NCI-H128 (cell line): ENCODE measurements around the gene SLC34A1.
"Not testable (repeated sequence)": the region's sequence is repeated elsewhere in the genome, so short reads cannot be mapped to it uniquely, and the experiment has no call there.

Source experiments
- DNase-seq: peaks from one replicate; lab custom pipeline; 2025; ENCODE audit not compliant: unreplicated experiment; lab: John Stamatoyannopoulos, UW

Gene SLC34A1, protein sequence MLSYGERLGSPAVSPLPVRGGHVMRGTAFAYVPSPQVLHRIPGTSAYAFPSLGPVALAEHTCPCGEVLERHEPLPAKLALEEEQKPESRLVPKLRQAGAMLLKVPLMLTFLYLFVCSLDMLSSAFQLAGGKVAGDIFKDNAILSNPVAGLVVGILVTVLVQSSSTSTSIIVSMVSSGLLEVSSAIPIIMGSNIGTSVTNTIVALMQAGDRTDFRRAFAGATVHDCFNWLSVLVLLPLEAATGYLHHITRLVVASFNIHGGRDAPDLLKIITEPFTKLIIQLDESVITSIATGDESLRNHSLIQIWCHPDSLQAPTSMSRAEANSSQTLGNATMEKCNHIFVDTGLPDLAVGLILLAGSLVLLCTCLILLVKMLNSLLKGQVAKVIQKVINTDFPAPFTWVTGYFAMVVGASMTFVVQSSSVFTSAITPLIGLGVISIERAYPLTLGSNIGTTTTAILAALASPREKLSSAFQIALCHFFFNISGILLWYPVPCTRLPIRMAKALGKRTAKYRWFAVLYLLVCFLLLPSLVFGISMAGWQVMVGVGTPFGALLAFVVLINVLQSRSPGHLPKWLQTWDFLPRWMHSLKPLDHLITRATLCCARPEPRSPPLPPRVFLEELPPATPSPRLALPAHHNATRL

DNA sequence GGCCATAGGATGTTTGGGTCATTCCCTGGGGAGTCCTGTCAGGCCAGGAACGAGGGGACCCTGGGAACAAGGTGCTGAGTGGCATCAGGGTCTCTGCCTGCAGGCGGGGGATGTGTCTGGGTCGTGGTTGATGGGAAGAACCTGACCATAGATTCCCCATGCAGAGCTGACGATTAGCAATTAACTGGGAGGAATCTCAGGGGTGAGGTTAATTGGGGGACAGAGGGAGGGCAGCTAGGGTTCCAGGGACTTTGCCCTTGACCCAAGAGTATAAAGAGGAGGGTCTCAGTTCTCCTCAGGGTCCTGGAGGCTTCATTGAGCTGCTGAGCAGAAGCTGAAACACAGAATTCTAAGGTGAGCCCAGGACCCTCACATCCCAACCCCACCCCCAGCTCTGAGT is at the start of gene SLC34A1:
TSS of gene SLC34A1 (plus strand) at position 301 of the 400 bp plus-strand sequence. CDS start 1,308 bp downstream, outside the sequence.
- no peak for DNase-seq

DNA sequence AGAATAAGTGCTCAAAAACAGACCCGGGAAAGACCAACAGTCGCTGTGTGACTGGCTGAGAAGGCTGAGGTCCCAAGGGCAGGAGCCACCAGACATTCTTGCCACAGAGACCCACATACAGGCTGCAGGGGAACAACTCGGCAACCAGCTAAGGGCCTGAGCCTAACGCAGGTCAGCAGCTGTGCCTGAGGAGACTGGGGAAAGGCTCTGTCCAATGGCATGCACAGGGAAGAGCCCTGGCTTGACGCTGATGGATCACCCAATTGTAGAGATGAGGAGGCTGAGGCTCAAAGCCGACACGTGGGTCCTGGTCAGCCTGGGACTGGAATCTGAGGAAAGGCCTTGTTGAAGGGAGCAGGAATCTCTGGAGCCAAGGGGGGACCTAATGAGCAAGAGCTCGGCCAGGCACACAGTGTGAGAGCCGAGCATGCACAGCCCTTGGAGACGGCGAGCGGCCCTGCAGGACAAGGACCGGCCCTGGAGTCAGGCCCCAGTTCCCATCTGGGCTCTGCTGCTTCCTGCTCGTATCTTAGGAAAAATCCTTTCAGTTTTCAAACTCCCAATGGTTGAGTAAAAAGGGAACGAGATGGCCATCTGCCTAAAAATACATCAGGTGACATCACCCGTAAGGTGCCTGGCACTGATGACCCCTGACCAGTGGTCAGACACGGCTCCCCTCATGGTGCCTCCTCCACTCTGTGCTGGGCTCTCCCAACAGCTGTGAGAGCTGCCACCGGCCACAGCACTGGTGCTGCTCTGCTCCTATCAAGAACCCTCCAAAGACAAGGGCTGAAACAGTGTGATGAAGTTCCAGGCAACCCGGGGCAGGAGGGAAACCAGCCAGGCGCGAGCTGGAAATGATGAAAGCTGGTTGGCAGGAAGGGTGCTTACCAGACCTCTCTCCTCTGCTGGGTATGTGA is 49.2 kb upstream of the SLC34A1 start:
- no peak for DNase-seq

DNA sequence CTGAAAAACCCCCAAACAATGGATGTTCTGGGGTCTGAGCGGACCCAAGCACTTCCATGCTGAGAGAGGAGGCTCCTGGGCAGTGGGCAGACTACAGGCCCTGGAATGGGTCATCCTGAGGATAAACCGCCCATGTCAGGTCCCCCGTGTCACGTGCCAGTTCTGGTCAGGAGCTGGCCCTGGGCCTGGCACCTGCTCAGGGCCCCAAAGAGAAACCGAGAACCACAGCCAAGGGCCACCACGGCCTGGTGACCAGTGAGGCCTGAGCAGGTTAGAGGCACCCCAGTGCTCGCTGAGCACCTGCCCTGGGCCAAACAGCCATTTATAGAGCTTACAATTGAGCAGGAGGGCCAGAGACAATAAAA is 48.6 kb upstream of the SLC34A1 start:
- no peak for DNase-seq

DNA sequence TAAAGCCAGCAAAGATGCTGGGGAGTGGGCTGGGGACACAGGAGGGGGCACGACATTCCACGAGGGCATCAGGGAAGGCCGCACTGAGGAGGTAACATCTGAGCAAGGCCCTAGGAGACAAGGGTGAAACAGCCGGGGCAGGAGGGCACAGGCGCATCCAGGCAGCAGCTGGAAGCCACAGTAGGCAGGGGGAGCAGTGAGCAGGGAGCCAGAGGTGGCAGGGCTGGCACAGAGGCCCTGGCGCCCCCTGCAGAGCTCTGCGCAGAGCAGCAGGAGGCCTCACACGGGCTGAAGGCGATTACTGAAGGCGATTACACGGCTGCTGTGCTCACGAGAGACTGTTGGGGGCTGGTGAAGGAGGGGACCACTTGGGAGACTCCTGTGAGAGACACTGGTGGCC is 48.1 kb upstream of the SLC34A1 start:
- no peak for DNase-seq

DNA sequence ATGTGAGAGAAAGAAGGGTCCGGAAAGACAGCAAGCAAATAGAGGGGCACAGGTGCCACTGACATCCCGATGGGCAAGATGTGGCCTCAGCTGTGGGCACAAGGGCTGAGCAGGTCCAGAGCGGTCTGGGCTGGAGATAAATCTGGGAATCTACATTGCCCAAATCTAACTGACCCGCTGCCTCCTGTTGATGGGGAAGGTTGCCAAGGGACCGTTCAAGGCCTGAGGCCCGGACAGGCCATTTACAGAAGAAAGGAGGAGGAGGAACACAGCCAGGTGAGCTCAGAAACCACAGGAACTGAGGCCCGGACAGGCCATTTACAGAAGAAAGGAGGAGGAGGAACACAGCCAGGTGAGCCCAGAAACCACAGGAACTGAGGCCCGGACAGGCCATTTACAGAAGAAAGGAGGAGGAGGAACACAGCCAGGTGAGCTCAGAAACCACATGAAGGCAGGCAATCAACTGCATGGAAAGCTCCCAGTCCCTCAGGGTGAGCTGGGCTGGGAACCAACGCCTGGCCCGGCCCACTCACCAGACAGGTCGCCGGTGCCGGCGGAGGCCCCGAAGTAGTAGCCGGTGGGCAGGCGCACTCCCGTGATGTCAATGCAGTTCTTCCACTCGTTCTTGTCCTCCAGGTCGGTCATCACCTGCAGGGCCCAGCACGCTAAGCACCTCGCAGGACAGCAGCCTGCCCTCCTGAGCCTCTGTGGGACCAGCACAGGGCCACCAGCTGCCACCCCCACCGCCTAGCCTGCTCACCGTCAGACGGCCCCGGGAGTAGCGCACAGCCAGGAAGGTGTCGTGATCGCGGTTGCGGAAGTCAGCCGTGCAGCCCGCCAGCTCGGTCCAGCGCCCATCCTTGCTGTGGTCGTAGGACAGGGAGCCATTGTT is 47.4 kb upstream of the SLC34A1 start:
- DNase-seq: no peak

DNA sequence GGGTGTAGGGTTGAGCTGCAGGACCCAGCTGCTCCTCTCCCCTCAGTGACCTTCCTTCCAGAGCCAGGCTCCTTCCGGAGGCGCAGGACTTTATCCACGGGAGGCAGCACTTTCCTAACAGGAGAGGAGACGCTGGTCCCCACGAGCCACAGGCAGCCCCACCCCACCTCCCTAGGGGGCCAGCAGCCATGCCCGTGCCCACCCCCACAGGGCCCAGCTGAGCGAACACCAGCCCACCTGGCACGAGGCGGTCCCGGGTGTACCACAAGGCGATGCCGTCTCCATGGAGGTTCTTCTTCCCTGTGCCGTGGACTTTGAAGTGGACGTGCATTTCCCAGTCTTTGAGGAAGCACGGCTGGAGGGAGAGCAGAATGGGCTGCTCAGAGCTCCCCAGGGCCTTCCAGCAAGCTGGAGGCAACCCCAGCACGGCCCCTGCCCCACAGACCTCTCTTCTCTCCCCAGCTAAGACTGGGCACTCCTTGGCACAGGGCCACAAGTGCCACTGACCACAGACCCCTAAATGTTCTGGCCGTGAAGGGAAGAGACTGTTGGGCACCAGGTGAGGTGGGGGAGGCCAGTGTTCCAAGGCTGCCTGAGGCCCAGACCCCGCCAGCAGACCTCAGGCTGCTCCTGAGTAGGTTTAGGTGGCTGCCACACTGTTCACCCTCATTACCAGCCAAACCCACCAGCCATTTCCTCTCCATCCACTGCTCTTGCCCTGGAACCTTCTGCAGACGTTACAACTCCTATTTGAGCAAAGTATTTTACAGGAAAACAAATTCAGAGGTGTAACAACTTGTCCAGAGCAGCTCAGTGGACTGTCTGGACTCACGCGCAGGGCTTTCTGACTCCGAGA is 45.8 kb upstream of the SLC34A1 start:
- no peak for DNase-seq

DNA sequence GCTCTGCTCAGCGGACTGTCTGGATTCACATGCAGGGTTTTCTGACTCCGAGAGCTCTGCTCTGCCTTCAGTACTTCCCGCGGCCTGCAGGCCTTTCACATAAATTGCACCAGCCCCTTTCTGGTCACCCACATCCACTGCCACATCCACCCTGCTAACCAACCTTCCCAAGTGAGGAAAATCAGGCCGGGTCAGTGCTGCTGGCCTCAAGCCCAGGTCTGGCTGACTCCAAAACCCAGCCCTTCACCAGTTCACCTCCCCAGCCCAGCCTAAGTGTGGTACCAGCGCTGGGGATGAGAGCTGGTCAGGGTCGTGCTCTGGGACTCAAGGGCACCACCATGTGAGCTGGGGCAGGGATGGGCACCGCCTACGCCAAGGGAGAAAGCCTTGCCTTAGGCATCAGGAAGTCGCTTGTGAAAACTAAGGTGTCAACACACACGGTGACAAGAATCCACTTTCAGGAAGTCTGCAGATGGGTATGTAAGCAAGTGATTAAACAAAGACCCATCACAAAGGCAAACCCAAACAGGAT is 45.1 kb upstream of the SLC34A1 start:
- DNase-seq: no peak

DNA sequence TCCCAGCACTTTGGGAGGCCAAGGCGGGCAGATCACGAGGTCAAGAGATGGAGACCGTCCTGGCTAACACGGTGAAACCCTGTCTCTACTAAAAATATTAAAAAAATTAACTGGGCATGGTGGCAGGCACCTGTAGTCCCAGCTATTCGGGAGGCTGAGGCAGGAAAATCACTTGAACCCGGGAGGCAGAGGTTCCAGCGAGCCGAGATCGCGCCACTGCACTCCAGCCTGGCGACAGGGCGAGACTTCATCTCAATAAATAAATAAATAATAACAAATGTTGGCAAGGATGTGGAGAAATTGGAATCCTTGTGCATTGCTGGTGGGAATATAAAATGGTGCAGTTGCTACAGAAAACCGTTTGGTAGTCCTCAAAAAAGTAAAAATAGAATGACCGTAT is 41.2 kb upstream of the SLC34A1 start:
- not testable (repeated sequence) for DNase-seq

DNA sequence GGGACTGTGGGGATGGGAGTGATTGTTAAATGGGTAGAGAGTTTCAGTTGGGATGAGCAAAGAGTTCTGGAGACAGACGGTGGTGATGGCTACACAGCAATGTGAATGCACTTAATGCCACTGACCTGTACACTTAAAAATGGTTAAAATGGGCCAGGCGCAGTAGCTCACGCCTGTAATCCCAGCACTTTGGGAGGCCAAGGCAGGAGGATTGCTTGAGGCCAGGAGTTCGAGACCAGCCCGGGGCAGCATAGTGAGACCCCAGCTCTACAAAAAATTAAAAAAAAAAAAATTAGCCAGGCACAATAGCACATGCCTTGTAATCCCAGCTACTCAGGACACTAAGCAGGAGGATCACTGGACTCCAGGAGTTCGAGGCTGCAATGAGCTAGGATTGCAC is 40.5 kb upstream of the SLC34A1 start:
- no peak for DNase-seq

DNA sequence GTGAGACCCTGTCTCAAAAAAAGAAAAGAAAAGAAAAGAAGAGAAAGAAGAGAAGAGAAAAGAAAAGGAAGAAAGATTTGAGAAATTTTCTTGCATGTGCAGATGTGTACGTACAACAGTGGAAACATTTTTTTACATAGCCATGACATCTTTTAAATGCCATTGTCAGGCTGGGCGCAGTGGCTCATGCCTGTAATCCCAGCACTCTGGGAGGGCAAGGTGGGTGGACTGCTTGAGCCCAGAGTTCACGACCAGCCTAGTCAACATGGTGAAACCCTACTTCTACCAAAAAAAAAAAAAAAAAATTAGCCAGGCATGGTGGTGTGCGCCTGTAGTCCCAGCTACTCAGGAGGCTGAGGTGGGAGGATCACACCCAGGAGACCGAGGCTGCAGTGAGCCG is 39.3 kb upstream of the SLC34A1 start:
- DNase-seq: no peak

DNA sequence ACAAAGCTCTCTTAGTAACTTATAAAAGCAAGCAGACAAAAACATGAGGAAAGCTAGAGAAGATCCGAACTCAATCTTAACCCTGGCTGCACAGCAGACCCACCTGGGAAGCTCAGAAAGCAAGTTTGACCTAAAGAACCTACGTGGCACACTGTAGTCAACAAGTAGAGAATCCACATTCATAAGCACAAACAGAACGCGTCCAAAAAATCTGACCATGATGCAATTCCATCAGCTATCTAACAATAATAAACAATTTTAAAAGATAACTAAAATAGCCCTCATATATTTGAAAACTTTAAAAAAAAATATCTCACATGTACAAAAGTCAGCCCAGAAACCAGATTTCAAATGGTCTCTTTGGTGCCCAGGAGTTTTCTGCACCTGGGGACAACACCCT is 37.4 kb upstream of the SLC34A1 start:
- DNase-seq: no peak

DNA sequence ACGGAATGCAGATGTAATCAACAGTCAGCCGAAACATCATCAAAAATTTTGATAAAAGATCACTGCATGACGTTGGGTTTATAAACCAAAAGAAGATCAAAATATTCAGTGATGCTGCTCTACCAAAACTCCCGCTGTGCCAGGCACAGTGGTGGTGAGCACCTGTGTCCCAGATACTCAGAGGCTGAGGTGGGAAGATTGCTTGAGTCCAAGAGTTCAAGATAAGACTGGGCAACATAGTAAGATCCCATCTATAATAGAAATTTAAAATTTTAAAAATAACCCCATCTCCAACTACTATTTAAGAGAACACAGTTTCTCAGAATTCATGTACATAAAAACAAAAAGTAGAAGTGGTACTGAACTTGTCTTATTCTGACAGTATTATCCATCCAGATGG is 36.5 kb upstream of the SLC34A1 start:
- DNase-seq: no peak

DNA sequence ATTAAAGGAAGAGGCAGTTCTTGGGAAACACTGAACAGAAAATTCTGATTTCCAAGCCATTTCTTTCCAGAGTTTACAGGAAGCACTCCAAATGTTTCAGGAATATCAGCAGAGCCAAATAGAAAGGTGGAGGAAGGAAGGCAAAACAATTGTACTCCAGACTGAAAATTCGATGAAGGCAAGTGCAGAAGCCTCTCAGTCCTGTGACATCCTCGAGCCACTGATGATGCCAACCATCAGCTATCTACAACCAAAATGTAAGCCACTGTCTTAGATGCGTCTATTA is 34.9 kb upstream of the SLC34A1 start:
- no peak for DNase-seq

DNA sequence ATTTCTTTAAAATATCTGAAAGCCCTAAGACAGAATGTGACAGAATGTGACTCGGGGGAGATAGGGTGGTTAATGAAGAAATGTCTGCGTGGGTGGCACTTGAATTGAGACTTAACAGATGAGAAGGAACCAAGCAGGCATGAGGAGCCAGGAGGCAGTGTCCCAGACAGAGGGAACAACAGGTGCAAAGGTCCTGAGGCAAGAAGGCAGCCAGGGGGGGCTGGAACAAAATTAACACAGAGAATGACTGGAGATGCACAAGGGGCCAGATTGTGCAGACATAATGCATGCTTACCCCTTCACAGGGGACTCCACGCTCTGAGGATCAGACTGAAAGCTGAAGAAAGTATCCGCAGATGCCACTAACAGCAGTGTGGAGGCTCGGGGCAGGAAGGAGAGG is 34.5 kb upstream of the SLC34A1 start:
- DNase-seq: no peak

DNA sequence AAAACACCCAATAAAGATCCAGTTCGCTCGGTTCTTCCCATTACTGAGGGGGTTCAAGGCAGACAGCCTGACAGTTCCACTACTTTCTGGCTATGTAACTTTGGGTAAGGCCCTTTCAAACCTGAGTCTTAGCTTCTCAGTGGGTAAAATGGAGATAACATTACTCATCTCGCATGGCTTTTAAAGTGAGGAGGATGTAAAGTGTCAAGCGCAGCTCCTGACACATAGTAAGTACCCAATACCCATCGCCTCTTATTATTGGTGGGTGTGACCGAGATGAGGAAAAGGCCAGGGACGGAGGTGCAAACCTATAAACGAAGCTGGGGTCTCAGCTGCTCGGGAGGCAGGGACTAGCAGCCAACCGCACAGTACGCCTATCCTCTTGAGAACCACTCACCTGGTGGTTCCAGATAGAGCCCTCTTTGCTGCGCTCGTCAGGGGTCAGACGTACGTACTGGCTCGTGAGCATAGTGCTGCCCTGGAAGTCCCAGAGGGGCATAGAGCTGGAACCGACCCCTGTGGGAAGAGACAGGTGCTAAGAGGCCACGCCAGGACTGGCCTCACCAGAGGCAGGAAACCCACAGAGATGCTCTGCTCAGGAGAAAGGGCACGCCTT is 33.4 kb upstream of the SLC34A1 start:
- DNase-seq: no peak

DNA sequence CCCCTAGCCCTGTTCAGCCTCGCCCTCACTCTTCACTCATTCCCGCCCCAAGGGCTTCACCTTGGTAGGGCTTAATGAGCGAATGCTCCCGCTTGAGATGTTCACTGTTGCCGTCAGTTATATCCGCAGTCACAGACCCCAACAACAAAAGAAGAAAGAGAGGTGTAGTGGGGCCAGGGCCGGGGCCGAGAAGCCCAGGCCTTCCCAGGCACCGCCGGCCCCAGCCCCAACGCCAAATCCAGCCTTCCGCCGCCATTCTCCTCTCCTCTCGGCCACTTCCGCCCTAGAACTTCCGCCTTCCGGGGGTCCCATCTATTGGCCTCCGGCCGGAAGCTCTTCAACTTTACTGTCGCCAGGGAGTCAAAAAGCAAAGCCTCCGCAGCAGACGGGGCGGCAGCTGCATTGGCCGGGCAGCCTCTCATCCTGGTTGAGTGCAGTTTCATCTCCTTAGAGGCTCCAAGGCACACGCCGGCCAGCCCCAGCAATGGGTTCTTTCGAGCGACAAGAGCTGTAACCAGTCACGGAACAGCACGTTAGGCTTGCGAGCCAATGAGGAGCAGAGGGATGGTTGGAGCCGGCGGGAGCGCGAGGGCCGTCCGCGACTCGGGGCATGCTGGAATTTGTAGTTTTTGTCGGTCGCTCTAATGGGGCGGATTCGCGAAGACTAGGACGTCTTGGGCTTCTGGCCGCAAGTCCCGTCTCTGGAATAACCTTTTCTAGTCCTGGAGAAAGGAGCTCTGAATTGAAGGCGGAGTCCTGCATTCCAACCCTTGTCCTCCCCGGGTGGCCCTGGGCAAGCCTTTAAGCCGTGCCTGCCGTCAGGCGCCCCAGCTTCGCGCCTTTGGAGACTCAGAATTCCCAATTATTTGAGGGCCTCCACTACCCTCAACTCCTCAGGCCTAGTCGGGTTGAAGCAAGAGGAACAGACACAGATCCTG is 32.6 kb upstream of the SLC34A1 start, which contains the start of gene LMAN2:
TSS of gene LMAN2 (minus strand) at position 277 of the 938 bp plus-strand sequence. CDS start at position 256, 21 bp downstream.
- DNase-seq: peak; percentile 75

DNA sequence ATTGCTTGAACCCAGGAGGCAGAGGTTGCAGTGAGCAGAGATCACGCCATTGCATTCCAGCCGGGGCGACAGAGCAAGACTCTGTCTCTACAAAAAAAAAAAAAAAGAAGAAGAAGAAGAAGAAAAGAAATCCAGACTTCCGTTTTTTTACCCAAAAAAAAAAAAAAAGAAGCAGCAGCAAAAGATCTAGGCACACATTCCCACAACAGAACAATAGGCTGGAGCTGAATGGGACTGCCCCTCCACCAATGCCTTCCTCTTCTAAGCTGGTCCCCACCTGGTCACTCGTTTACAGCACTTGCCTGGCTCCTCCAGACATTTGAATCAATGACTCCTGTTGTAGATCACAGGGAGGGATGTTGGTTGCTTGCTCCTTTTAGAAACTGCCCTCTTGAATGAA is 31.1 kb upstream of the SLC34A1 start:
- DNase-seq: no peak

DNA sequence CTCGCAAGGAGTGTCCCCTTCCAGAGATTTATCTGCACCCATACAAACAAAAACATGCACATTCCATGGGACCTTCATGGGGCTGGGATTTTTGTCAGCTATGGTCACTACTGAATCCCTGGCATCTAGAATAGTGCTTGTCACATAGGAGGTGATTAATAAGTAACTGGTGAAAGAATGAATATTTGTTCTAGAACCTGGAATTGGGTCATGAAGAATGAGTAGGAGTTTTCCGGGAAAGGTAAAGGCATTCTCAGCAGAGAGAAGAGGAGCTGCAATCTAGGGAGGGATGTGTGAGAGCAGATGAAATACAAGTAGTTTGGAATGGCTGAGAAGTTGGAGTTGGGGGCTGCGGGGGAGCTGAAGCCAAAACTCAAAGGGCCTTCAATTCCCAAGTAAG is 30.0 kb upstream of the SLC34A1 start:
- no peak for DNase-seq
